HG03378 (cell line): Measurements from ENCODE around the gene UBE2H.
"Not testable (repeated sequence)": the region's sequence is repeated elsewhere in the genome, so short reads cannot be mapped to it uniquely, and the experiment has no call there.

Experiments used
- ATAC-seq: cut with Tn5 transposase; IDR thresholded peaks from one replicate; pipeline ENCODE4 v1.9.1; 2021; ENCODE audit warnings: mild to moderate bottlenecking, moderate library complexity; ENCODE audit not compliant: unreplicated experiment

Gene UBE2H

GRCh38 chr7:129952653-129953560 lies at the start of gene UBE2H:
Gene UBE2H, minus strand, starts transcription at chr7:129952960. Its CDS starts 405 bp downstream, at chr7:129952555.
- no peak for ATAC-seq

GRCh38 chr7:129998446-129998845 lies 45.7 kb upstream of the UBE2H start:
- ATAC-seq: no peak

- no peak for ATAC-seq
Observed at GRCh38 chr7:129997285-129997684, 44.5 kb upstream of the UBE2H start.

GRCh38 chr7:129993275-129993674 lies 40.5 kb upstream of the UBE2H start:
- ATAC-seq: no peak

GRCh38 chr7:129990403-129991192 lies 37.8 kb upstream of the UBE2H start:
- no peak for ATAC-seq

GRCh38 chr7:129989466-129989865 lies 36.7 kb upstream of the UBE2H start:
- ATAC-seq: no peak

GRCh38 chr7:129986600-129986999 lies 33.8 kb upstream of the UBE2H start:
- ATAC-seq: no peak

GRCh38 chr7:129980667-129981066 lies 27.9 kb upstream of the UBE2H start:
- ATAC-seq: no peak

GRCh38 chr7:129975309-129975708 lies 22.5 kb upstream of the UBE2H start:
- ATAC-seq: no peak

- no peak for ATAC-seq
Observed at GRCh38 chr7:129970816-129971215, 18.1 kb upstream of the UBE2H start.

GRCh38 chr7:129969881-129970446 lies 17.2 kb upstream of the UBE2H start:
- ATAC-seq: no peak

GRCh38 chr7:129968592-129969383 lies 16.0 kb upstream of the UBE2H start:
- no peak for ATAC-seq

- ATAC-seq: not testable (repeated sequence)
Observed at GRCh38 chr7:129960204-129960475, 7.4 kb upstream of the UBE2H start.

- no peak for ATAC-seq
Observed at GRCh38 chr7:129959471-129960203, 6.9 kb upstream of the UBE2H start.

- no peak for ATAC-seq
Observed at GRCh38 chr7:129958643-129959470, 6.1 kb upstream of the UBE2H start.

- no peak for ATAC-seq
Observed at GRCh38 chr7:129955993-129956543, 3.3 kb upstream of the UBE2H start.

- ATAC-seq: no peak
Observed at GRCh38 chr7:129952086-129952652, 591 bp downstream of the UBE2H start.

- no peak for ATAC-seq
Observed at GRCh38 chr7:129951226-129952085, 1.3 kb downstream of the UBE2H start.
